HepG2 (cell line): Measurements from ENCODE around the gene ZCCHC8.

Source experiments
- ATF7 ChIP-seq, 2 experiments: fragments of 450-650 bp in 1 of 2; sonication (generic) in 1 of 2; formaldehyde crosslinking in 1 of 2; IDR thresholded peaks; 2 replicates each; pipeline versions ENCODE4 v1.4.0 to v1.6.1; 2016 to 2020; ENCODE audit warnings: antibody characterized with exemption in 1 of 2, mild to moderate bottlenecking in 1 of 2, missing genetic modification reagents in 1 of 2
- EZH2 ChIP-seq: conservative IDR thresholded peaks from 2 replicates; pipeline ENCODE4 v1.6.1; 2012; ENCODE audit warnings: mild to moderate bottlenecking, low read depth, low read length, moderate library complexity
- ISX ChIP-seq: sonication (generic); formaldehyde crosslinking; conservative IDR thresholded peaks from 2 replicates; pipeline ENCODE4 v1.5.0; 2020; ENCODE audit warnings: missing genetic modification reagents
- MXD4 ChIP-seq: IDR thresholded peaks from 2 replicates; pipeline ENCODE4 v1.6.1; 2016; ENCODE audit warnings: mild to moderate bottlenecking, missing biosample characterization, missing genetic modification reagents
- STAG1 ChIP-seq: sonication (generic); formaldehyde crosslinking; IDR thresholded peaks from 2 replicates; pipeline ENCODE4 v1.4.0; 2020; ENCODE audit warnings: missing genetic modification reagents
- TAF1 ChIP-seq: sonication (generic); formaldehyde crosslinking; IDR thresholded peaks from 2 replicates; pipeline ENCODE4 v1.4.0; 2020; ENCODE audit warnings: missing genetic modification reagents
- ZC3H4 ChIP-seq: sonication (generic); formaldehyde crosslinking; IDR thresholded peaks from 2 replicates; pipeline ENCODE4 v1.4.0; 2020; ENCODE audit warnings: missing genetic modification reagents, borderline replicate concordance
- ZNF121 ChIP-seq: sonication (generic); formaldehyde crosslinking; IDR thresholded peaks from 2 replicates; pipeline ENCODE4 v1.5.0; 2020; ENCODE audit warnings: mild to moderate bottlenecking, missing genetic modification reagents
- TF ChIP-seq, protein P1 (sequence below): sonication (generic); formaldehyde crosslinking; IDR thresholded peaks from 2 replicates; pipeline ENCODE4 v1.5.0; 2020; ENCODE audit warnings: mild to moderate bottlenecking, missing genetic modification reagents, moderate library complexity
- TF ChIP-seq, protein P2 (sequence below): sonication (generic); formaldehyde crosslinking; IDR thresholded peaks from 2 replicates; pipeline ENCODE4 v1.4.0; 2020; ENCODE audit warnings: low read depth, mild to moderate bottlenecking, missing genetic modification reagents

DNA sequence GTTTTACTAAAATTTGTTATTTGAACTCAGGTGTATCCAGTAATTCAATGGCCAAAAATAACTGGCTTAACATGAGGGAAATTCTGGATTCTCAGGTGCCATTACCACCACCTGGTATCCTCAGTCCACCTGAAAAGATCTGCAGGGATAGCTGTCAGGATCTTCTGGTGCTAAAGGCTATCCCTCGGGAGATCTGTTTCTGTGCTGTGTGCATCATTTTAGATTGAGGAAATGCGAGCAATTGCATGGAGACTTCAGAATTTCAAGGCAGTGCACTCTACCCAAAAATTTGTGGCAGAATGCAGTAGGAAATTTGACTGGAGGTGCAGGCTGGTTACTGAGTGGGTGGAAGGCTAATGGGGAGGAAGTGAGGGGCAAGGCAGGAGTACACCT is 26.4 kb downstream of the ZCCHC8 start:
- TF ChIP-seq ATF7 (IDR thresholded peaks at IDR 0.05): no peak
- TF ChIP-seq ATF7 (CRISPR knock-in tag; IDR thresholded peaks at IDR 0.05): no peak
- TF ChIP-seq EZH2: no peak
- no peak for TF ChIP-seq ZC3H4
- TF ChIP-seq MXD4 (CRISPR knock-in tag): no peak
- TF ChIP-seq, protein P1, sequence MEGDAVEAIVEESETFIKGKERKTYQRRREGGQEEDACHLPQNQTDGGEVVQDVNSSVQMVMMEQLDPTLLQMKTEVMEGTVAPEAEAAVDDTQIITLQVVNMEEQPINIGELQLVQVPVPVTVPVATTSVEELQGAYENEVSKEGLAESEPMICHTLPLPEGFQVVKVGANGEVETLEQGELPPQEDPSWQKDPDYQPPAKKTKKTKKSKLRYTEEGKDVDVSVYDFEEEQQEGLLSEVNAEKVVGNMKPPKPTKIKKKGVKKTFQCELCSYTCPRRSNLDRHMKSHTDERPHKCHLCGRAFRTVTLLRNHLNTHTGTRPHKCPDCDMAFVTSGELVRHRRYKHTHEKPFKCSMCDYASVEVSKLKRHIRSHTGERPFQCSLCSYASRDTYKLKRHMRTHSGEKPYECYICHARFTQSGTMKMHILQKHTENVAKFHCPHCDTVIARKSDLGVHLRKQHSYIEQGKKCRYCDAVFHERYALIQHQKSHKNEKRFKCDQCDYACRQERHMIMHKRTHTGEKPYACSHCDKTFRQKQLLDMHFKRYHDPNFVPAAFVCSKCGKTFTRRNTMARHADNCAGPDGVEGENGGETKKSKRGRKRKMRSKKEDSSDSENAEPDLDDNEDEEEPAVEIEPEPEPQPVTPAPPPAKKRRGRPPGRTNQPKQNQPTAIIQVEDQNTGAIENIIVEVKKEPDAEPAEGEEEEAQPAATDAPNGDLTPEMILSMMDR (CRISPR knock-in tag): no peak
- no peak for TF ChIP-seq STAG1 (CRISPR knock-in tag)
- no peak for TF ChIP-seq TAF1 (CRISPR knock-in tag)
- TF ChIP-seq, protein P2, sequence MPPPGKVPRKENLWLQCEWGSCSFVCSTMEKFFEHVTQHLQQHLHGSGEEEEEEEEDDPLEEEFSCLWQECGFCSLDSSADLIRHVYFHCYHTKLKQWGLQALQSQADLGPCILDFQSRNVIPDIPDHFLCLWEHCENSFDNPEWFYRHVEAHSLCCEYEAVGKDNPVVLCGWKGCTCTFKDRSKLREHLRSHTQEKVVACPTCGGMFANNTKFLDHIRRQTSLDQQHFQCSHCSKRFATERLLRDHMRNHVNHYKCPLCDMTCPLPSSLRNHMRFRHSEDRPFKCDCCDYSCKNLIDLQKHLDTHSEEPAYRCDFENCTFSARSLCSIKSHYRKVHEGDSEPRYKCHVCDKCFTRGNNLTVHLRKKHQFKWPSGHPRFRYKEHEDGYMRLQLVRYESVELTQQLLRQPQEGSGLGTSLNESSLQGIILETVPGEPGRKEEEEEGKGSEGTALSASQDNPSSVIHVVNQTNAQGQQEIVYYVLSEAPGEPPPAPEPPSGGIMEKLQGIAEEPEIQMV (CRISPR knock-in tag): no peak
- TF ChIP-seq ZNF121: no peak
- TF ChIP-seq ISX: no peak
